HFFc6 (cell line): ENCODE data around the gene TFEB. TPM values are rescaled to one million over a fixed set of nuclear protein-coding genes. Genes with fewer than 3 reads are reported as not detected.

Experiments used
- DNase-seq: peaks from one replicate; pipeline ENCODE4 v3.0.0-alpha.2; 2018
- H3K27ac Mint-ChIP-seq: 2 replicates; pipeline ENCODE4 v1.8.0; 2020; ENCODE audit warnings: mild to moderate bottlenecking, mixed read lengths
- H3K27me3 Mint-ChIP-seq: 2 replicates; pipeline ENCODE4 v1.8.0; 2021; ENCODE audit warnings: mild to moderate bottlenecking, moderate library complexity, mixed read lengths; ENCODE audit not compliant: insufficient read depth
- H3K36me3 Mint-ChIP-seq: 2 replicates; pipeline ENCODE4 v1.8.0; 2021; ENCODE audit warnings: low read depth, mixed read lengths
- H3K4me1 Mint-ChIP-seq: 2 replicates; pipeline ENCODE4 v1.8.0; 2020; ENCODE audit warnings: low read depth, mixed read lengths
- H3K4me3 Mint-ChIP-seq: 2 replicates; pipeline ENCODE4 v1.8.0; 2020; ENCODE audit warnings: mild to moderate bottlenecking, moderate library complexity, mixed read lengths
- H3K9me3 Mint-ChIP-seq: 2 replicates; pipeline ENCODE4 v1.8.0; 2020; ENCODE audit warnings: mild to moderate bottlenecking, mixed read lengths
- total RNA-seq, 6 experiments: library from RNA; stranded (reverse); fragmentation: NEBNext Ultra II Directional; extraction: Animal tissue kit (Norgen Biotek cat#: 25700); gene quantifications; 2 replicates in 1 of 6; 3 replicates in 5 of 6; pipeline ENCODE4 v1.2.3, GENCODE V29; 2021
- TF ChIP-seq, protein P1 (sequence below): fragments of 200-600 bp; sonication (generic); IDR thresholded peaks from 2 replicates; pipeline ENCODE4 v1.5.0; 2021; ENCODE audit warnings: antibody characterized with exemption, mild to moderate bottlenecking

The TFEB gene
- total RNA-seq, 6 experiments from 2014 or later, result 8.7 to 14.2 (median 11.0) TPM

DNA sequence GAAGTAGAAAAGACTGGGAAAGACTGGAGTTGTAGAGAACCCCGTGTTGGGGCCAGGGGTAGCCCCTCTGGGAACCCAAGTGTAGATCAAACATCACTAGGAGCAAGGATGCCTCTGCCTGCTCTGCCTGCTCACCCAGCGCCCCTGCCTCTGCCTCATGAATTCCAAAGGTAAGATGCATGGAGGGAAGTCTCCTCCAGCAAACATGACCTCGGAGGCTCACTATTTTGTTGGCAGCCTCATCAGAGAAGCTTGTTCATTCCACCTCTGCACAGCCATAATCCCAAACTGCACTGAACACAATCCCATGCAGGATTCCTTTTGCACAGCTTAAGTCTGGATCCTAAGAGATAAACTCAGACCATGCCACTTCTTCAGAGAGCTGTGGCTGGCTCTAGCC is 39.4 kb upstream of the TFEB start:
- H3K4me1 Mint-ChIP-seq, result peaks cover 7% of the 10 kb centered on the region
- H3K27ac Mint-ChIP-seq, result no peak overlapping the region
- peak; percentile 25 for DNase-seq
- H3K4me3 Mint-ChIP-seq, result no peak overlapping the region
- H3K36me3 Mint-ChIP-seq, result no peaks in the 10 kb centered on the region; the same call in 1 of the 2 replicates
- TF ChIP-seq, protein P1, sequence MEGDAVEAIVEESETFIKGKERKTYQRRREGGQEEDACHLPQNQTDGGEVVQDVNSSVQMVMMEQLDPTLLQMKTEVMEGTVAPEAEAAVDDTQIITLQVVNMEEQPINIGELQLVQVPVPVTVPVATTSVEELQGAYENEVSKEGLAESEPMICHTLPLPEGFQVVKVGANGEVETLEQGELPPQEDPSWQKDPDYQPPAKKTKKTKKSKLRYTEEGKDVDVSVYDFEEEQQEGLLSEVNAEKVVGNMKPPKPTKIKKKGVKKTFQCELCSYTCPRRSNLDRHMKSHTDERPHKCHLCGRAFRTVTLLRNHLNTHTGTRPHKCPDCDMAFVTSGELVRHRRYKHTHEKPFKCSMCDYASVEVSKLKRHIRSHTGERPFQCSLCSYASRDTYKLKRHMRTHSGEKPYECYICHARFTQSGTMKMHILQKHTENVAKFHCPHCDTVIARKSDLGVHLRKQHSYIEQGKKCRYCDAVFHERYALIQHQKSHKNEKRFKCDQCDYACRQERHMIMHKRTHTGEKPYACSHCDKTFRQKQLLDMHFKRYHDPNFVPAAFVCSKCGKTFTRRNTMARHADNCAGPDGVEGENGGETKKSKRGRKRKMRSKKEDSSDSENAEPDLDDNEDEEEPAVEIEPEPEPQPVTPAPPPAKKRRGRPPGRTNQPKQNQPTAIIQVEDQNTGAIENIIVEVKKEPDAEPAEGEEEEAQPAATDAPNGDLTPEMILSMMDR, result no peak
- H3K27me3 Mint-ChIP-seq, result no peaks in the 10 kb centered on the region; the same call in none of the 2 replicates
- no peaks in the 10 kb centered on the region for H3K9me3 Mint-ChIP-seq

DNA sequence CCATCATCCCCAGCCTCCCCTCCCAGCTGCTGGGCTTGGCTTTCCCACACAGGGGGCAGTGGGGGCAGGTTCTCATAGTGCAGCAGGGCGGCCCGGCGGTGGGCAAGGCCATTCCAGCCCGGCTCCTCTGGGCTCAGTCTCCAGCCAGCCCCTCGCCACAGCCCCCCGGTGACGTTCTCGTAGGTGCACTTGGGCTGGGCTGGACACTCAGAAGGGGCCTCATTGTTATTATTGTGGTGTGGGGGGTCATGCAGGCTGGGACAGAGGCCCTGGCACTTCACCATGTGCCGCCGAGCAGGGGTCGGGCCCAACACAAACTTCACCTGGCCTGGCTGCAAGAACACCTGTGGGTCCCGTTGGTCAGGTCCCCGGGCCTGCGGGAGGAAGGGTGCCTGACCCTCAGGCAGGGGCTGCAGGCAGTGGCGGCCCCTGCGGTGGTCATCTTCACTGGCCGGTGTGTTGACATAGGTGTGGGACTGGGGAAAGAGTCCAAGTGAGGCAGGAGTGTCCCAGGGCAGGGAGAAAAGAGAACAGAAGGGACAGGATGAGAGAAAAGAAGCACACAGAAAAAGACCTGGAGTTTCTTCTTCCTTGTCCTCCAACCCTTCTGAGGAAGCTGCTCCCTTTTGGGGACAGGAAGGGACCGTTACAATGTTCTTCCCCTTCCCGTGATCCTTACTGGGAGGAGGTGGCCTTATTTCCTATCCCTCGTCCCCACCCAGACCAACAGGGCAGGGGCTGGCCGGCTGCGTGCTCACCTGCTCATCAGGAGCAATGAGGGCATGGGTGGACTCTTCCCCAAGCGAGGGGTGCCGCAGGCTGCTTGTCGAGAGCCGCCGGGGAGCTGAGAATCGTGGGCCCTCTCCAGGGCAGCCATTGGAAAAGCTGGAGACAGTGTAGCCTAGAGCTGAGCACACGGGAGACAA is 35.9 kb upstream of the TFEB start:
- Mint-ChIP-seq H3K4me3 (no peak overlapping the region), H3K36me3 (no peaks in the 10 kb centered on the region; the same call in 1 of the 2 replicates), H3K27ac (no peak overlapping the region), H3K27me3 (peaks cover 1% of the 10 kb centered on the region; the same call in 1 of the 2 replicates), H3K4me1 (peaks cover 27% of the 10 kb centered on the region), H3K9me3 (no peaks in the 10 kb centered on the region)
- TF ChIP-seq, protein P1, result no peak
- no peak for DNase-seq

DNA sequence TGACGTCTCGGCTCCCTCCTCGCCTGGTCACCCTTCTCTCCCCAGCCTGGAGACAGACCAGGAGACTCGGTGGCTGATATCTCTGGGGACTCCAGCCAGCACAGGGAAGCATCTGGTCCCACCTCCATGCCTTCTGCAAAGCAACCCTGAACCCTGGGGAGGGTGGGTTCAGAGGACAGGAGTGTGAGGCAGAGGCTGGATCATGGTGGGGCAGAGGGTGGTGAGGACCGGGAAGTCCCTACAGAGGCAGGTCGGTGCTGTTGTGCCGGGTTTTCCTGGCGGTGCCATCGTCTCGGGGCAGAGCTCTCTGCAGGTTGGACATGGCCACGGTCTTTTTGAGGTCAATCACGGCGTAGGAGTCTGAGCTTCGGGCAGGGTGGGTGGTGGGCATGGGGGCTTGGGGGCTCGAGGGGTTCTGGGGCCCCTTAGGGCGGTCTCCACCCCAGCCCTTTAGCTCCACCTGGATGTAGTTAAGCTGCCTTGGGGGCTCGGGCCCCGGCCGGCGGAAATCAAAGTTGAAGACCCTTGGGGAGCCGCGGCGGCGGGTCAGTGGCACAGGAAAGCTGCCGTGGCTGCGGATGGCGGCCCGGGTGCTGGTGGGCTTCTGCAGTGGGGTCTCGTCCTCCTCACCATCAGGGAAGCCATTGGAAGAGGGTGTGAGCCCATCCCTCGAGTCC is 35.1 kb upstream of the TFEB start:
- no peak for DNase-seq
- H3K27me3 Mint-ChIP-seq, result peaks cover 1% of the 10 kb centered on the region; the same call in 1 of the 2 replicates
- H3K27ac Mint-ChIP-seq, result no peak overlapping the region
- TF ChIP-seq, protein P1, result no peak
- no peaks in the 10 kb centered on the region for H3K9me3 Mint-ChIP-seq
- H3K4me1 Mint-ChIP-seq, result peaks cover 33% of the 10 kb centered on the region
- no peaks in the 10 kb centered on the region; the same call in 1 of the 2 replicates for H3K36me3 Mint-ChIP-seq
- H3K4me3 Mint-ChIP-seq, result no peak overlapping the region

DNA sequence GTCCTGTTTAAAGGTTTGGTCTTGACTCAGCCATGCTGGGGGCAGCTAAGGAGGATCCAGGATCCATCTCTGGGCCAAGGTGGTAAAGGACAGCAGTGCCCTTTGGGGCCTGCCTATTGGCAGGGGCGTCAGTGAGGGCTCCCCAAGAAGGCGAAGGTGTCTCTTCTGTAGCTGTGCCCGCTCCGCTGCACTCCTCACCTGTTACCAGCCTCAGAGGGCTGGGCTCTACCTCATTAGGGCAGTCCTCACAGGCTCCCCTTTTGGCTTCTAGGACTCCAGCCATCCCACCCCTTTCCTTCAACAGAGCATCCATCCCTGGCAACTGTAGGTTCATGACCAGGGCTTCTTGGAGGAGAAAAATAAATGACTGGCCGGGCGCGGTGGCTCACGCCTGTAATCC is 34.0 kb upstream of the TFEB start:
- peaks cover 1% of the 10 kb centered on the region for H3K27me3 Mint-ChIP-seq
- H3K4me1 Mint-ChIP-seq, result peaks cover 33% of the 10 kb centered on the region
- no peak overlapping the region for H3K4me3 Mint-ChIP-seq
- DNase-seq, result no peak
- no peak overlapping the region for H3K27ac Mint-ChIP-seq
- no peaks in the 10 kb centered on the region; the same call in 1 of the 2 replicates for H3K36me3 Mint-ChIP-seq
- TF ChIP-seq, protein P1, result no peak
- H3K9me3 Mint-ChIP-seq, result no peaks in the 10 kb centered on the region

DNA sequence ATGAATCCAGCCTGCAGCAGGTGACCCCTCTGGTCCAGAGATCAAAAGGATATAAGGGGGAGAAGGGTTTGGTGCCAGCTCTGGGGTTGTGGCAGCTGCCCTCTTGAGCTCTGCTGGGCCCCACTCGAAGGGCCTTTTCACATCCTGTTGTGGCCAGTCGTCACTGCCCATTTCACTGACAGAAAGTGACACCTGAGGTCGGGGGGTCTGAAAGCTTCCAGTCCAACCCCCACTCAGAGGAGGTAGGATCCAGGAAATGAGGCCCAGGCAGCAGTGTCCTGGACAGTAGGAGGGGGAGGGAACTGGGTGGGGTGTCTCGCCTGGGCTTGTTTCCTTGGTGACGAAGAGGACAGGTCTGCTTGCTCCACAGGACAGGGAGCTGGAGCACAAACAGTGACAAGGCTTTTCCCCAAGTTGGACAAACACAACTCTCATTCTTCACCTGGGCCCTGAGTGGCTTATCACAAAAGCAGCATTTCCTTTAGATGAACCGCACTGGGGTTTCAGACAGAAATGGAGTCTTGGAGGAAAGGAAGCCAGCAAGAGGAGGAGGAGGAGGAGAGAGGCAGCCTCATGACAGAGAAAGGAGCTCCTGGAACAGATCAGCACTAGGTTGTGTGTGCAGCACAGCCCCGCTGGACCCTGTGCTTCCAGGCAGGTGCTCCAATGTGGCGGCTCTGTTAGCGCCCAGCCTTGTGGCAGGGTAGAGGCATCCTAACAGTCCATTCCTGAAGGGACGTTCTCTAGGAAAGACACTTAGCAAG is 33.3 kb upstream of the TFEB start:
- peak overlapping the region; percentile 53 for H3K27ac Mint-ChIP-seq
- no peak for DNase-seq
- peaks cover 1% of the 10 kb centered on the region for H3K27me3 Mint-ChIP-seq
- H3K4me1 Mint-ChIP-seq, result peaks cover 33% of the 10 kb centered on the region
- no peaks in the 10 kb centered on the region for H3K9me3 Mint-ChIP-seq
- no peak overlapping the region for H3K4me3 Mint-ChIP-seq
- no peaks in the 10 kb centered on the region; the same call in 1 of the 2 replicates for H3K36me3 Mint-ChIP-seq
- TF ChIP-seq, protein P1, result no peak
